Suprapubic skin (tissue), 3 donors: Measurements from ENCODE around the gene SPACA6.

ENCODE experiments used
- CTCF ChIP-seq, 2 donors: fragments of 200-600 bp in 1 of 2; fragments of 450-650 bp in 1 of 2; sonication (generic) in 1 of 2; IDR thresholded peaks; one replicate each; pipeline ENCODE4 v1.5.1; 2016 to 2019; ENCODE audit warnings: antibody characterized with exemption in 2 of 2, mild to moderate bottlenecking in 1 of 2, moderate library complexity in 1 of 2
- EP300 ChIP-seq: sonication (generic); formaldehyde crosslinking; IDR thresholded peaks from one replicate; pipeline ENCODE4 v1.6.1; 2017; ENCODE audit warnings: antibody characterized with exemption
- POLR2A ChIP-seq, 2 donors: fragments of 450-650 bp; IDR thresholded peaks; one replicate each; pipeline ENCODE4 v1.6.1; 2017; ENCODE audit warnings: antibody characterized with exemption in 2 of 2, mild to moderate bottlenecking in 2 of 2, moderate library complexity in 2 of 2

- TF ChIP-seq POLR2A (IDR thresholded peaks at IDR 0.05) (no peak), CTCF (IDR thresholded peaks at IDR 0.05) (no peak), EP300 (no peak)
These were observed 11.5 kb downstream of the SPACA6 start for GRCh38 chr19:51704626-51705025.
